ENCODE results near the gene CDK11A.
"Not testable (repeated sequence)": the region's sequence is repeated elsewhere in the genome, so short reads cannot be mapped to it uniquely, and the experiment has no call there.

The CDK11A gene

DNA sequence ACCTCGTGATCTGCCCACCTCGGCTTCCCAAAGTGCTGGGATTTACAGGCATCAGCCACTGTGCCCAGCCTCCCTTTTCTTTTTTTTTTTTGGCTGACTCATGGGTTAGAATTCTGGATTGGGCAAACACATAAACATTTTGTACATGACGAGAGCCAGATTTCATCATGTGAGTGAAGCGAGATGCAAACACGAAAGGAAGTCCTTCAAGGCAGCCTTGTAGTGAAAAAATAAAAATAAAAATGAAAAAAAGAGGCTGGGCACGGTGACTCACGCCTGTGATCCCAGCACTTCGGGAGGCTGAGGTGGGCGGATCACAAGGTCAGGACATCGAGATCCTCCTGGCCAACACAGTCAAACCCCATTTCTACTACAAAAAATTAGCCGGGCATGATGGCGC lies 16.9 kb upstream of the CDK11A start:
- DNase-seq, H3K27ac Mint-ChIP-seq, H3K27me3 Mint-ChIP-seq, H3K4me1 Mint-ChIP-seq, H3K9me3 Mint-ChIP-seq, ATAC-seq, H3K4me3 Mint-ChIP-seq: not testable (repeated sequence)

DNA sequence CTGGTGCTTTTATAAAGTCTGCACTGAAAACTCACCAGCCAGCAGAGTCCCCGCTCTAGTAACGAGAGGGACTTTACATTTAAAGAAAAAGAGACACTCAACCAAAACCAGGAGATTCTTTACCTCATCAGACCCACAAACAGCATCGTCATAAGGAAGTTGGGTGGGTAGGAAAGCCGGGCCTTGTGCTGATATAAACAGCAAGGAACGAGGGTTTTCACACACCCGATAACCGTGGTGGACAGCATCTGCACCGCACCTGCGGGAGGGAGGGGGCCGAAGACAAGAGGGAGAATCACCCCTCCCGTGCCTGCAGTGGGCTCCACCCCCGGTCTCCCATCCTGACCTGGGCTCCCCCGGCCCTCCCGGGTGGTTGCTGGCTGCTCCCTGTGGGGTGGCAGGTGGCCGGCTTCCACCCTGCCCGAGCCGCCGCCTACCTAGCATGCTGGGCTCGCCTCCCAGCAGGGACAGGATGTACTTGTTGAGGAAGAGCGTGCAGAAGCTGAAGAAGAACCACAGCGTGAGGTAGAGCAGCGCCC lies 14.7 kb upstream of the CDK11A start:
- DNase-seq, H3K9me3 Mint-ChIP-seq, H3K27me3 Mint-ChIP-seq, H3K4me1 Mint-ChIP-seq, H3K4me3 Mint-ChIP-seq, H3K27ac Mint-ChIP-seq: not testable (repeated sequence)
- peak; percentile 70 for ATAC-seq

DNA sequence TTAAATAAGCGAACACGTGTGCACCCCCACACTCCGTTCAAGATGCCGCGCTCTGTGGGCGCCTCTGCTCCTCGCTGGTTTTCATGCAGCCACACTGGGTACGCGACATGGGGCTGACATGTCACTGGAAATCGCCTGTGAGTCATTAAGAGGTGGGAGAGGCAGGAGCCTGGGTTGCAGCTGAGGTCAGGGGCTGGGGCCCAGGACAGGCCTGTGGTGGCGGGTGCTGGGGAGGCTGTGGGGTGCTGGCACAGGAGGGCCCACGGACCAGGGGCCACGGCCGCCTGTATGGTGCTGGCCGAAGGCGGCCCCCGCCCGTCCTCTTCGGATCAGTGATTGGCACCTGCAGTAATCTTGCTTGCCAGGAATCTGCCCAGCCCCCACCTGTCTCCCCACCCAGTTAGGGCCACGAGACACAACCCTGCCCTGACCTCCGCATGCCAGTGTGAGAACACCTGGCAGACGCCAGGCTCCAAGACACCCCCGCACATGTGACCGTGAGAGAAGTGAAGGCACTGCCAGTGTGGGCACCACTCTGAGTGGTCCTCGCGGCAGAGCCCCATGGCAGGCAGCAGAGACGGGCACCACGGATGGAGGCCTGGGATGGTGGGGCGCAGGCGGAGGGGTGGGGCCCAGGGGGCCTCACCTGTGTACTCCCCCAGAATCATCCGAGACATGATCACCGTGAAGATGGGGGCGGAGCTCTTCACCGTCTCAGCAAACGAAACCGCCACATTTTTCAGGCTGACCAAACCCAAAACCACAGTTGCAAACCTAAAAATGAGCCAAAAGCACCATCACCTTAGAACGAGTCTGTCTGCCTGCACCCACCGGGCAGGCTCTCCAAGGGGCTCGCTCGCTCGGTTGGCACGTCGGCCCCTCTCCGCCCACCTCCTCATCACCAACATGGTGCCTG lies 13.8 kb upstream of the CDK11A start:
- H3K4me1 Mint-ChIP-seq, H3K27me3 Mint-ChIP-seq, H3K9me3 Mint-ChIP-seq, DNase-seq: not testable (repeated sequence)
- peak; percentile 56 for ATAC-seq
- Mint-ChIP-seq H3K4me3 (peak overlapping the region in 1 of 2 donors; percentile 29), H3K27ac (peak overlapping the region in 1 of 2 donors; percentile 72)

DNA sequence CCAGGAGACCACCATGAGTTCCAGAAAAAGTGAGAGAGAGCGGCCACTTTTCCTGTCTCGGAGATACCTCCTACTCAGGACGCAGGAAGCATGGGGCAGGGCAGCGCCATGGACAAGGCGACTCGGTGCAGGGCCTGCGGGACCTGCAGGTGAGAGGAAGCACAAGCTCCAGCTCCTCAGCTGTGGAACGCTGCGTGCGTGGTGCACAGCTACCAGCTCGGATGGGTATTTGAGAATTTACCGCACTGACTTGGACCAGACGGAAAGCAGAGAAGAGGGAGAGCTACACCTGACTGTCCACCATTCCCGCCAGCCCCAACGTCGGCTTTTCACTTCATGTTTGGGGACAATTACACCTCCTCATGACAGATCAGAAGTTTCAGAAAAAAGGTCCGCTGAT lies 8.2 kb upstream of the CDK11A start:
- no peak overlapping the region for H3K27ac Mint-ChIP-seq
- ATAC-seq: no peak
- H3K9me3 Mint-ChIP-seq: no peaks in the 10 kb centered on the region
- H3K4me3 Mint-ChIP-seq: no peak overlapping the region
- DNase-seq: no peak
- H3K4me1 Mint-ChIP-seq: no peaks in the 10 kb centered on the region
- no peaks in the 10 kb centered on the region for H3K27me3 Mint-ChIP-seq

DNA sequence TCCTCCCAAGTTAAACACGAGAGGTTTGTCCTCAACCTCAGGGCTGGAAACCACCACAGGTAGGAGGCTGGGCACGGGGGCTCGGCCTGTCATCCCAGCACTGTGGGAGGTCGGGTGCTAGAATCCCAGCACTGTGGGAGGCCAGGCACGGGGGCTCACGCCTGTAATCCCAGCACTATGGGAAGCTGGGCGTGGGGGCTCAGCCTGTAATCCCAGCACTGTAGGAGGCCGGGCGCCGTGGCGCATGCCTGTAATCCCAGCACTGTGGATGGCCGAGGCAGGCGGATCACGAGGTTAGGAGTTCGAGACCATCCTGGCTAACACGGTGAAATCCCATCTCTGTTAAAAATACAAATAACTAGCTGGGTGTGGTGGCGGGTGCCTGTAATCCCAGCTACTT lies 6.7 kb upstream of the CDK11A start:
- H3K4me1 Mint-ChIP-seq: no peaks in the 10 kb centered on the region
- H3K4me3 Mint-ChIP-seq: no peak overlapping the region
- DNase-seq: no peak
- ATAC-seq: no peak
- H3K9me3 Mint-ChIP-seq: no peaks in the 10 kb centered on the region
- H3K27ac Mint-ChIP-seq: no peak overlapping the region
- H3K27me3 Mint-ChIP-seq: no peaks in the 10 kb centered on the region

DNA sequence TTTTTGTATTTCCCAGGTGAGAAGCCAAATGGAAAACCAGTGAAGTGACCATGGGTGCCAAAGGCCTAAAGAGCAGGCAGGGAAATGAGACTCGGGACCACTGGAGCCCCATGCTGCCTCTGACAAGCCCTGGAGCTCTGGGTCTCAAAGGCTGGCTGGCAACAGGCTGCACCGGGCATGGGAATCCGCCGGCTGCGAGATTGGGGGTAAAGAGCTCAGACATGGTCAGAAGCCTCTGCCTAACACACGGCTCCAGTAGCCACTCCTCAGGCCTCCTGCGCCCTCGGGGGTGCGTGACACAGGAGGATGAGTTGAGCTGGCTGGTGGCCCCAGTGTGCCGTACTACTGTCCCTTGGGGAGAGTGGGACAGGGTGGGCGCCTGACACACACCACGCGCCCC lies 6.1 kb upstream of the CDK11A start:
- H3K27ac Mint-ChIP-seq, H3K4me3 Mint-ChIP-seq, H3K27me3 Mint-ChIP-seq, ATAC-seq, H3K9me3 Mint-ChIP-seq, DNase-seq, H3K4me1 Mint-ChIP-seq: not testable (repeated sequence)

DNA sequence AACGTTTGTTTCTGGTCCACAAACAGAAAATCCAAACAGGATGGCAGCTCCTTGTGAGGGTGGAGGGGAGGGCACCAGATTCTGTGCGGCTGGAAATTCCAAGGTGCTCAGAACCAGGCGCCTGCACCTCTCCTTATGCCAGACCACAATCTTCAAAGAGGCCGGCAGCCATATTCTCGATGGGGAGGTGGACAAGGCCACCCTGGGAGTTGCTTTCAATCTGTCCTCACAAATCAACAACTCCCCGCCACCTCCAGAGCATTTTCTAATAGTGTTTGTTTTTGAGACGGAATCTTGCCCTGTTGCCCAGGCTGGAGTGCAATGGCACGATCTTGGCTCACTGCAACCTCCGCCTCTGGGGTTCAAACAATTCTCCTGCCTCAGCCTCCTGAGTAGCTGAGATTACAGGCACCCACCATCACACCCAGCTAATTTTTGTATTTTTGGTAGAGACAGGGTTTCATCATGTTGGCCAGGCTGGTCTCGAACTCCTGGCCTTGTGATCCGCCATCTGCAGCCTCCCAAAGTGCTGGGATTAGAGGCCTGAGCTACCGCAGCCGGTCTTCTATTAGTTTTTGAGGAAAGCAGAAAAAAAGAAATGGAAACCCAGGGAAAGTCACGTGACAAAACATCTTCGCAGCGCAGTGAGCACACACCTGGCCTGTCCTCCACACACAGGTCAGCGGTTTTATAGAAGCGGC lies 5.1 kb upstream of the CDK11A start:
- H3K4me3 Mint-ChIP-seq, ATAC-seq, DNase-seq, H3K9me3 Mint-ChIP-seq, H3K27ac Mint-ChIP-seq, H3K27me3 Mint-ChIP-seq, H3K4me1 Mint-ChIP-seq: not testable (repeated sequence)

DNA sequence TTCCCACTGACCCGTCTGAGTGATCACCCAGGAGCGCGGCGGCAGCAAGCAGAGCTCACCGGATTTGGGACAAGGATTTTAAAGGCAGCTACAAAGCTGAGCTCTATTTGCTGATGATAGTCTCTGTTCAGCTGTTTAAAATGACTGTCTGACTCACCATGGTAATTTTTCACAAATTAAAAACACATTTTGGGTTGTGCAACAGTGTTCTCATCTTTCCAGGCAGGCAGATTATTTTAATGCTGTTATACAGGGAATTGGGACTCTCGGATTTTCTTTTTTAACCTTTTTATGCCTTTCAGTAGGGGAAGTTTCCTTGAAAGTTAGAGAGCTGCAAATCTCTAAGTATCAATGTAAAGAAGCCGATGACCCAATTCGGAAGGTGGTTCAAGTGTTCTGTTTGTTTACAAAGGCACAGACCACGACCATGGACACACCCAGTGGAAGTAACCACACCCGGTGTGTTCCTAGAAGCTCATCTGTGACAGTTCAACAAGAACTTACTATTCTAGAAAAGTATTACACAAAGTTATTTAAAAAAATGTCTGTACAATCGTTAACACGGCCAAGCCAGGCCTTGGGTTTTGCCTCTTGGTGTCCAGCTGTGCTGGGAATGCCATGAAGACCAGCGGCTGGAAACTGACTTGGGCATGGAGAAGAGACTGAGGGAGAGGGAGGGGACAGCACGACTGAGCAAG lies 4.3 kb upstream of the CDK11A start:
- not testable (repeated sequence) for H3K4me3 Mint-ChIP-seq

DNA sequence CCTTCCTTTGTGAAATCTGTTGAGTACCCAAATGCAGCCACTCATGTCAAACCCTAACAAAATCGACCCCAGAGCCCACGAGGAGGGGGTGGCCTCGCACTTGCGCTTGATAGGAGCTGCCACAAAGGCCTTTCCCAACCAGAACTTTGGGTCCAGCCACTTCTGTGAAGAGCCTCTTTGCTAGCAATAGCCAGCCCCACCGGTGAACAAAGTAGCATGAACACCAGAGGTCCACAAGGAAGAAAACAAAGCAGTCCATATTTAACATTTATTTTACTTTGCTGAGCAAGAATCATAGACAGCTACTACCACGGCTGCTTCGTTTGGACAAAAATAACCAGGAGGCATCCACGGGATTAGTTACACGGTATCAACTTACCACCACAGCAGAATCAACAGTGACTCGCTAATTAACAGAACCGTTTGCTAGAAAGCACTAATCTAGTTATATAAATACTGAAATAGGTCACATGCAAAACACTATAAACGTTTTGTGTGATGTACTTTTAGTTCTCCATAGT lies 3.0 kb upstream of the CDK11A start:
- not testable (repeated sequence) for DNase-seq, H3K27me3 Mint-ChIP-seq, H3K9me3 Mint-ChIP-seq, ATAC-seq, H3K4me3 Mint-ChIP-seq, H3K4me1 Mint-ChIP-seq
- H3K27ac Mint-ChIP-seq: peak overlapping the region in 1 of 2 donors; percentile 34

More for the DNA sequence above, 4.3 kb upstream of the CDK11A start:
- H3K9me3 Mint-ChIP-seq, DNase-seq, ATAC-seq, H3K4me1 Mint-ChIP-seq, H3K27me3 Mint-ChIP-seq: not testable (repeated sequence)
- H3K27ac Mint-ChIP-seq: peak overlapping the region in 1 of 2 donors; percentile 63

DNA sequence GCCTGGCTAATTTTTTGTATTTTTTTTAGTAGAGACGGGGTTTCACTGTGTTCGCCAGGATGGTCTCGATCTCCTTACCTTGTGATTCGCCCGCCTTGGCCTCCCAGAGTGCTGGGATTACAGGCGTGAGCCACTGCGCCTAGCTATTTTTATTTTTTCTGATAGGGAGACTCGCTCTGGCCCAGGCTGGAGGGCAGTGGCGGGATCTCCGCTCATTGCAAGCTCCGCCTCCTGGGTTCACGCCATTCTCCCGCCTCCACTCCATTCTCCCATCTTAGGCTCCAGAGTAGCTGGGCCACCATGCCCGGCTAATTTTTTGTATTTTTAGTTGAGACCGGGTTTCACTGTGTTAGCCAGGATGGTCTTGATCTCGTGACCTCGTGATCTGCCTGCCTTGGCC lies 1.9 kb upstream of the CDK11A start:
- DNase-seq, H3K9me3 Mint-ChIP-seq, H3K27me3 Mint-ChIP-seq, H3K4me1 Mint-ChIP-seq, ATAC-seq: not testable (repeated sequence)
- Mint-ChIP-seq H3K27ac (peak overlapping the region; percentile 92 to 93), H3K4me3 (peak overlapping the region; percentile 51 to 61)

DNA sequence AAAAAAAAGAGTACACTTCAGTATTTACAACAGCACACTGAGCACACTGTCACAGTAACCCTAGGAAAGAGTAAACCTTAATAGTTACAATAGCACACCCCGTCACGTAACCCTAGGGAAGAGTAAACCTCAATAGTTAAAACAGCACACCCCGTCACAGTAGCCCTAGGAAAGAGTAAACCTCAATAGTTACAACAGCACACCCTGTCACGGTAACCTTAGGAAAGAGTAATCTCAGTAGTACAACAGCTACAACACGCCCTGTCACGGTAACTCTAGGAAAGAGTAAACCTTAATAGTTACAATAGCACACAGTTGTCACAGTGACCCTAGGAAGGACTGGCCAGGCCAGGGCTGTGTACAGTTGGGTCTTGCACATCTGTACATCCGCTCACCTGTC lies 3.0 kb downstream of the CDK11A start:
- no peaks in the 10 kb centered on the region for H3K9me3 Mint-ChIP-seq
- no peak for DNase-seq
- no peak for ATAC-seq
- H3K27ac Mint-ChIP-seq: no peak overlapping the region
- H3K27me3 Mint-ChIP-seq: no peaks in the 10 kb centered on the region
- H3K4me3 Mint-ChIP-seq: no peak overlapping the region
- no peaks in the 10 kb centered on the region for H3K4me1 Mint-ChIP-seq

DNA sequence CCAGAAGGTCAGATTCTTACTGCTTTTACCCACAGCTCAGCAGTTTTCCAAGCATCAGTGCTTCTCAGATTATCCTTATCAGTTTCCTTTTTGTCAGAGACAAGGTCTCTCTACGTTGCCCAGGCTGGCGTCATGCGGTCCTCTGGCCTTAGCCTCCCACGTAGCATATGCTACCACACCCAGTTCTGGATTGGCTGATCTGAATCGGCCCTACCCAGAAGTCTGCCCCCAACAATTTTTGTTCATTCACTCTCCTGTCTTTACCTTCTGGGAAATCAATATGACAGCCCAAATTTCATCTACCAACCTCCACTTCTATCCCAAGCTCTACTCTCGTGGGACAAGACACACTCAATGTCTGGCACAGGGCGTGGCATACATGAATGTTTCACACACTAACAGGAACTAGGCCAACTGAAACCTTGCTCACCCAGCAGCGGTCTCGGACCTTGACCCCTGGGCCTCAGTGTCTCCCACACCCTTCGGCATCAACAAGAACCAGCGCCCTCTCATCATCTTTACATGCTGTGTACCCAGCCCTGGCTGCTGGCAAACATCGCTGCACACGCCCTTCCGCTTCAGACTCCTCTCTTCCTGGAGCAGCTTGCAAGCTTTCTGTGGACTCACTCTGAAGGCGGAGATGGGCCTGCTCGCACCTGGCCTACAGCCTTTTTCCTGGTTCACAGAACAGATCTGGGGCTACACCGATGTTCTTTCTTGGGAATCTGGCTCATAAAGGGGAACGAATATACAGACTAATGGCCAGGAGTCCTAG lies 8.9 kb downstream of the CDK11A start:
- not testable (repeated sequence) for DNase-seq, H3K4me3 Mint-ChIP-seq, H3K27me3 Mint-ChIP-seq, H3K4me1 Mint-ChIP-seq, H3K9me3 Mint-ChIP-seq, ATAC-seq
- peak overlapping the region in 1 of 2 donors; percentile 92 for H3K27ac Mint-ChIP-seq

DNA sequence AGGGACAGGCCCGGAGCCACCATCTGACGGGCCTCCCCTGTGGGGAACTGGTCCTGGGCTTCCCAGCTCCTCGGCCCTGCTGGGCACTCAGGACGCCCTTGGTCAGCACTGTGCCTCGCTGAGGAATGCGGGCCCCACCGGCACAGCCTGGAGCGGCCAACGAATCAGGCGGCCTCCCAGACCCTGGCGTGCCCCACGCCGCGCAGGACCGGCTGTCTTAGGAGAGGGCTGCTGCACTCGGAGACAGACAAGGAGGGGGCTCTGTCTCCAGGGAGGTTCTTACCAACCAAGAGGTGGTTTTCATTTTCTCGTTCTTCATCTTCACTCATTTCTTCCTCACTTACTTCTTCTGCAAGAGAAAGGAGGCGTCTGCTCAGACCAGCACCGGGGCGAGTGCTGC lies 16.3 kb downstream of the CDK11A start:
- not testable (repeated sequence) for H3K4me1 Mint-ChIP-seq, H3K27ac Mint-ChIP-seq, H3K4me3 Mint-ChIP-seq, H3K9me3 Mint-ChIP-seq, DNase-seq, H3K27me3 Mint-ChIP-seq, ATAC-seq

DNA sequence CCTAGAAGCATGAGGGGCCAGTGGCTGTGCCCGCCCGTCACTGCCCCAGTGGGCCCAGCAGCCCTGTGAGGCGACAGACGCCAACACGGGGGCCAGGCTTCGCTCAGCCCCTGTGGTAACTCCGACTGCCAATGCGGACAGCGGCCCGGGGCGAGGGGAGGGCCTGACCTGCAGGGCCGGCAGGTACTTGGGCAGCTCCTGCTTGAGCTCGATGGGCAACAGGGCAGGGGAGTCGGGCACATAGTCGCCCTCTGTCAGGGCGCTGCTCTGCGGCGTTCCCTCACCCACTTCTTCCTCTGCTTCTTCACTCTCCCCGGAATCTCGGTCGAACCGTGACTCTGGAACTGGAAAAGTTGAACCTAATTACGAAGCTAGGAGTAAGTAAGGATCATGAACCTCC lies 16.9 kb downstream of the CDK11A start:
- H3K4me3 Mint-ChIP-seq, ATAC-seq, H3K9me3 Mint-ChIP-seq, DNase-seq, H3K4me1 Mint-ChIP-seq, H3K27ac Mint-ChIP-seq, H3K27me3 Mint-ChIP-seq: not testable (repeated sequence)

DNA sequence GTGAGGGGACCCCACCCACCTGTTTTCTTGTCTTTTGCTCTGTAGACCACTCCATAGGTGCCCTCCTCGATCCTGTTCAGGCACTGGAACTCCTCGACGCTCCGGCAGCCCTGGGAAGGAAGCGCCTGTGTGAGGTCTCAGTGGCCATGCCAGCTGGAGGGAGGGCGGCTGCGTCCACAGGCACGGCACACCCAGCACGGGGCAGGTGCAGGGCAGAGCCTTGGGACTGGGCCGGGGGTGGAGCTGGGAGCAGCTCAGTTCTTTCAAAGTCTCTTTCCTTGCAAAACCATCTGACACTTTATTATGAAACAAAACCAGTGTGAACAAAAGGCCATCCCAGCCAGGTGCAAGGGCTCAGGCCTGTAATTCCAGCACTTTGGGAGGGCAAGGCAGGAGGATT lies 18.5 kb downstream of the CDK11A start:
- not testable (repeated sequence) for H3K4me3 Mint-ChIP-seq, DNase-seq, H3K4me1 Mint-ChIP-seq, H3K27ac Mint-ChIP-seq, ATAC-seq, H3K9me3 Mint-ChIP-seq, H3K27me3 Mint-ChIP-seq

Data from stimulated activated naive CD8-positive, alpha-beta T cell treated with anti-CD3 and anti-CD28 coated beads, Interleukin-15, amount 100 ng/mL, for 72 hours (primary cell).